Activated T-helper 1 cell treated with anti-CD3 and anti-CD28 coated beads, Interleukin-2, amount 50 U/mL, for 16 hours (primary cell): ENCODE data around the gene OAF.

Source experiments
- DNase-seq, 2 donors: peaks; one replicate each; pipeline ENCODE4 v3.0.0-alpha.2; 2020; ENCODE audit warnings: low read depth in 1 of 2, low spot score in 1 of 2

Gene OAF

DNA sequence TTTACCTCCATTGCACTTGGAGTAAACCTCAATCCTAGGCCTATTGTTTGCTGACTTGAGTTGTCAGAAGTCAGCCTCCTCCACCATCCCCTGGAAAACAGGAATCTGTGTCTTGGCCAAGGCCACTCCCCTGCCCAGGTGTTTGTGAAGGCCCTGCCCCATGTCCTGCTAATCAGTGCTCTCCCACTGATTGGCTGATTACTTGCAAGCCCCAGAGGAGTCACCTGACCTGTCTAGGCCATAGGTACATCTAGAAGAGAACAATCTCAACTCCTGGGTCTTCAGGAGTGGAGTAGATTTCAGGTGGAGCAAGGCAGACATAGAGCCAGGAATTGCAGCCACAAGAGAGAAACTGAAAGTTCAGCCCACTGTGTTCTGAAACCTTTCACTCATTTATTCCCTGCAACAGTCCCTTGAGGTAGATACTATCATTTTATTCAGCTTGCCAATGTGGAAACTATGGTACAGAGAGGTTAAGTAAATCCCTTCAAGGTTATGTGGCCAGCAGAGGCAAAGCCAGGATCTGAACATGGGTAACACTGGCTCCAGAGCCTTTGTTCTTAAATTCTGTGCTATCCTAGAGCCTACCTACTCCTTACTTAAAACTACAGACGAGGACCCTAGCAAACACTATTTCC, 10.4 kb downstream of the OAF start:
- DNase-seq: no peak

- no peak for DNase-seq
Observed at GRCh38 chr11:120222916-120223315, 12.1 kb downstream of the OAF start.

DNA sequence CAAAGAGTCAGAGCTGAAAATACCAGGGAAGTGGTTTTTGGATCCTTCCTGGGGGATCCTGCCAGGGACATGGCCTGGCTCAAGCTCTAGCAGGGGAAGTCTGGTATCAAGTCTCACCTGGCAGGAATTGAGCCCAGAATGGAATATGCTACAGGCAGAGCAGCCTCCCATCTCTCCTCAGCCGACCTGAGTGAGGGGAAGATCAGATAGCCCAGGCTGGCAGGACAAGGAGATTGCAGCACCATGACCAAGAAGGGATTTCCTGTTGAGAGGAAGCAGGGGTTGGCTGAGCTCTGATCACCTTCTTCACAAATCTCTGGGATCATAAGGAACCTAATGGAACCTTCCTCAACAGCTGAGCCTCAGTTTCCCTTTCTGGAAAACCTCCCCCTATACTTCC, 13.0 kb downstream of the OAF start:
- no peak for DNase-seq

DNA sequence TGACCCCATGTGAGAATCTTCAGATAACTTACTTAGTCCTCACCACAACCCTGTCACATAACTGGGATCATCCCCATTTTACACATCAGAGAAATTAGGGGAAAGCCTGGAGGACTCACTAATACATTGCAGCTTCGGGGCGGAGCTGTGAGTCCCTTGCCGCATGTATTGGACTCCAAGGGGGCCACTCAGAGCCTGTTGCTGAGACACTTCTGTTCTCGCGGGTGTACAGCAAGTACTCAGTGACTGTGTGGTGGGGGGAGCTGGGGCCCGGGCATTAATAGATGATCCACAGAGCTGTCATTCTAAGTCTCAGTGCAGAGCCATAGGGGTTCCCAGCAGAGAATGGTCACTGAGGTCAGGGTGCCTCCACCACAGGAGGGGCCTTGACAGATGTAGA, 13.5 kb downstream of the OAF start:
- DNase-seq: no peak

DNA sequence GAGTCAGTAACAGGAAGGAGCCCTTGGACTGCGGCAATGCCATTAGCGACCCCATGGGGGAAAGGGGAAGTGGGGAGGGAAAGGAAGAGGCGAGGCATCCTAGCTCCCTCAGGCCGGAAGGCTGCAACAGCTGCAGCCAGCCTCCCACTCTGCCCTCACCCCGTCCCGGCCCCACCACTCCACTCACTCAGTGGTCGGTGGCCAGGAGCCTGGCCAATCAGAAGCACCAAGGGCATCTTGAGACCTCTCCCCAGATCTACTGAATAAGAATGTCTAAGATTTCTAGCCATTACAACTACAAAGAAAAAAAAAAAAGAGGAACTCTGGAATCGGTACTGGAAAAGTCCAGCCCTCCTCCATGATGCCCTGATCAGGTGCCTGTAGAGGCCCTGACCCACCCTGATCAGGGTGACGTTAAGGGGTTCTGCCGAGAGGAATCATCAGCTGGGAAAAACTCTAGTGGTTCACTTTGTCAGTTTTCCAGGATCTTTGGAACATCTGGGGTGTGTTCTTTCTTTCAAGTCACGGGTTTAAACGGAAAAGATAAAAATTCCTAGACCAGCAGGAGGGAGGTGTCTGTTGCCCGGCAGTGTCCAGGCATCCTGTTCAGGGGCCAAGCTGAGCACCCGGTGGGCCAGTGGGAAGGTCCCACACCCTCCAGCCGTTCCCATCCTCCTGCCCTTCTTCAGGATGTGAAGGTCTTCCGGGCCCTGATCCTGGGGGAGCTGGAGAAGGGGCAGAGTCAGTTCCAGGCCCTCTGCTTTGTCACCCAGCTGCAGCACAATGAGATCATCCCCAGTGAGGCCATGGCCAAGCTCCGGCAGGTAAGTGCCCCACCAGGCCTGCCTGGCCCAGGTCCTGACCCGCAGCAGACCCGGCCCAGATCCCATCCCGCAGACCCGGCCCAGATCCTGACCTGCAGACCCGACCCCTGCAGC, 14.4 kb downstream of the OAF start:
- no peak for DNase-seq

DNA sequence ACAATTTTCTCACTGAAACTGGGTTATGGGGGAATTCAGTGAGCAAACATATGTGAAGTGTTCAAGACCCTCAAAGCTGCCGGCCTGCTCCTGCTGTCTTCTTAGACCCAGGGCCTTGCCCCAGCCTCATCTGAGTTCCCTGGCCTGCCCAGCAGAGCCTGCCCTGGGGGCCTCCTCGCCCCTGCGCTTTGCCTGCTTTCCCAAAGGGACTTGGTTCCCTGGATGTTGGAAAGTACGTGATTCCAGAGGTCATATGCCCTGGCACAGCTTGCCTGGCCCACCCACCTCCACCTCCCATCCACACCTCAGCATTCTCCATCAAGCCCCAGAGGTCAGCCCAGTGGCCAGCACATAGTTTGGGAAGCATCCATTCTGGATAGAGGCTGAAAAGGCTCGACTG, 15.4 kb downstream of the OAF start:
- no peak for DNase-seq

DNA sequence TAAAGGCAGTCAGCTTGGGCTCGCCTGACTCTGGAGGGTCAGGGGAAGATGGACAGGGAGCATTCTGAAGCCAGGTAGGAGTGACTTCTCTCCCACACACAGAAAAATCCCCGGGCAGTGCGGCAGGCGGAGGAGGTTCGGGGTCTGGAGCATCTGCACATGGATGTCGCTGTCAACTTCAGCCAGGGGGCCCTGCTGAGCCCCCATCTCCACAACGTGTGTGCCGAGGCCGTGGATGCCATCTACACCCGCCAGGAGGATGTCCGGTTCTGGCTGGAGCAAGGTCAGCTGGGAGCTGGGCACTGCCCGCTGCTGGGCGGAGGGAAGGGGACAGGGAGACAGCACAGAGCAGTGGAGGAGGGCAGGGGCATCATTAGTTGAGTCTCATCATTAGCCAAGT, 15.9 kb downstream of the OAF start:
- DNase-seq: no peak

DNA sequence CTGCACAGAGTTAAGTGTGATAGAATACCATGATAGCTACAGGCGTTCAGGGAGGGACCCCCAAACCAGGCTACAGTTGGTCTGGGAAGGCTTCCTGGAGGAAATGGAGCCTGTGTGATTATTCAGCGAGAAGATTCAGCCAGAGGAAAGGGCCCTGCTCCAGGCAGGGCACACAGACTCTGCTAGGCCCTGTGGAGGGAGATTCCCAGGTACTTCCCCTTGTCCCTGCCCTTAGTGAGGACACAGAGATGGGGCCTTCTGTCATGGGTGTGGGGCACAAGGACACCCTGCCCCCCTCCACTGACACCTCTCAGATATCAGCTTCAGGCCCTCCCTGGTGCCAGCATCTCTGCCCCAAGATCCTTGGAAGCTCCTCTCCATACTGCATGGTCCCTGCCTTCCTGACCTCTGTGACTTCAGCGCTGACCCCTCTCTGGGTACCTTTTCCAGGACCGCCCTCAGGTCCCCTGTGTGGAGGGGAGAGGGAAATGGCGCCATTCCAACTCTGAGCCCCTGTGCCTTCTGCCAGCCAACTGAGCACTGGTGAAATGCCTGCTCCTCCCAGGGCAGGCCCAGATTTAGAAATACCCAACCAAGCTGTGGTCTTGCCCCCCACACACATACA, 16.5 kb downstream of the OAF start:
- no peak for DNase-seq

DNA sequence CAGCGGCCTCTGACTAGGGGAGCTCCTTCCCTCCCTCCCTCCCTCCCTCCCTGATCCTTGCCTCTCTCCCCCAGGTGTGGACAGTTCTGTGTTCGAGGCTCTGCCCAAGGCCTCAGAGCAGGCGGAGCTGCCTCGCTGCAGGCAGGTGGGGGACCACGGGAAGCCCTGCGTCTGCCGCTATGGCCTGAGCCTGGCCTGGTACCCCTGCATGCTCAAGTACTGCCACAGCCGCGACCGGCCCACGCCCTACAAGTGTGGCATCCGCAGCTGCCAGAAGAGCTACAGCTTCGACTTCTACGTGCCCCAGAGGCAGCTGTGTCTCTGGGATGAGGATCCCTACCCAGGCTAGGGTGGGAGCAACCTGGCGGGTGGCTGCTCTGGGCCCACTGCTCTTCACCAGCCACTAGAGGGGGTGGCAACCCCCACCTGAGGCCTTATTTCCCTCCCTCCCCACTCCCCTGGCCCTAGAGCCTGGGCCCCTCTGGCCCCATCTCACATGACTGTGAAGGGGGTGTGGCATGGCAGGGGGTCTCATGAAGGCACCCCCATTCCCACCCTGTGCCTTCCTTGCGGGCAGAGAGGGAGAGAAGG, 18.1 kb downstream of the OAF start:
- no peak for DNase-seq

DNA sequence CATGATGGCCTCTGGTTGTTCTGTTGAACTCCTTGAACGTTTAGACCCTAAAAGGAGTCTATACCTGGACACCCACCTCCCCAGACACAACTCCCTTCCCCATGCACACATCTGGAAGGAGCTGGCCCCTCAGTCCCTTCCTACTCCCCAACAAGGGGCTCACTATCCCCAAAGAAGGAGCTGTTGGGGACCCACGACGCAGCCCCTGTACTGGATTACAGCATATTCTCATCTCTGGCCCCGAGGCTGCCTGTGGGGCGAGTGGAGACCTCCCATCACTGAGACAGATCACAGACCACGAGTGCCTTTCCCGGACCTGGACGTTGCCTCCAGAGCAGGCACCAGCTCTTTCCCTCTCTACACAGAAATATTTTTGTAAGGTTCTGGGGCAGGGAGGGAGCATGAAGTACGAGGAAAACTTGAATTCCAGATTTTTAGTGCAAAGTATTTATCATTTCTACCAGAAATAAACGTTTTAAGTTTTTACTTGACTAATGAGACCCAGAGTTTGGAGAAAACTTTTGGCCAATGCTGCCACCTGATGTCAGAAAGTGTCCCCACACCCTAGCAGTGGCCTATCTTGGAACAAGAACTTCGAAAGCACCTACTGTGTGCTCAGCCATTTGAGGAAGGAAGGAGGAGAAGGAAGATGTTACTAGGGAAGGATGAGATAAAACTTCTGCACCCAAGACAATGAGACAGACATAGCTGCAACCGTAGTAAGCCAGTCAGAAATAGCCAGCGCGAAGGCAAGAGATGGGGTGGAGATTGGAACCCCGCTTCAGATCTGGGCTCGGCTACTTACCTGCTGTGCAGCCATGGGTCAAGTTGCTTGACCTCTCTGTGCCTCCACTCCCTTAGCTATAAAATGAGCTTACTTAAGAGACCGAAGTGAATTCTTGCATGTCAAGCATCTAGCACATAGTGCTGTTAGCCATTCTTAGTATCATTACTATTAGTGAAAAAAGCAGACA, 18.9 kb downstream of the OAF start:
- no peak for DNase-seq

DNA sequence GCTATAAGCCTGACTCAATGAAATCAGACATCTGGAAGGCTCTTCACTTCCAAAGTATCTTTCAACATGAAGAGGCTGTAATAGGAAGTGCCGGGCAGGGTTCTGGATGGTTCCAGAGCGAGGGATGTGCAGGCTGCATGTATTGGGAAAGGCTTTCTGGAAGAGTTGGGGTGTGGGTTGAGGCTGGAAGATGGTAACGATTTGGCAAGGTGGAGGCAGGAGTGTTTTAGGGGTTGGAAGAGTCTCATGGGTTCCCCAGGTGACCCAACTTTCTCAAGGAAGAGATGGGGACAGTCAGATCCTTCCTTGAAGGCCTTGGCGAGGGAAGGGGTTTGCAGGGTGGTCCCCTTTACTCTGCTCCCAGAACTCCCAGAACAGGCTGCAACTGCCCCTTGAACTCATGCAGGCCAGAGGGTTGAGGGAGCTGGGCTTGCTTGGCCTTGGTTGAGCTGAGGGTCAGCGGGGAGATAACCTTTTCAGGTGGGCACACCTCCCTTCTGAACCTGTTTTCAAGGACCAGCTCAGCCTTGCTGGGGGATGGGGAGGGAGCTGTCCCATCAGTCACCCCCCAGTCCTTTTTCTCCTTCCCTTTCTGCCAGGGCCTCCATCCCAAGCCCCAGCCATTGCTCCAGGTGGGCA, 19.7 kb downstream of the OAF start:
- DNase-seq: no peak

- DNase-seq: no peak
Observed at GRCh38 chr11:120231963-120232362, 21.1 kb downstream of the OAF start.

GRCh38 chr11:120233207-120233803, 22.5 kb downstream of the OAF start:
- DNase-seq: no peak

DNA sequence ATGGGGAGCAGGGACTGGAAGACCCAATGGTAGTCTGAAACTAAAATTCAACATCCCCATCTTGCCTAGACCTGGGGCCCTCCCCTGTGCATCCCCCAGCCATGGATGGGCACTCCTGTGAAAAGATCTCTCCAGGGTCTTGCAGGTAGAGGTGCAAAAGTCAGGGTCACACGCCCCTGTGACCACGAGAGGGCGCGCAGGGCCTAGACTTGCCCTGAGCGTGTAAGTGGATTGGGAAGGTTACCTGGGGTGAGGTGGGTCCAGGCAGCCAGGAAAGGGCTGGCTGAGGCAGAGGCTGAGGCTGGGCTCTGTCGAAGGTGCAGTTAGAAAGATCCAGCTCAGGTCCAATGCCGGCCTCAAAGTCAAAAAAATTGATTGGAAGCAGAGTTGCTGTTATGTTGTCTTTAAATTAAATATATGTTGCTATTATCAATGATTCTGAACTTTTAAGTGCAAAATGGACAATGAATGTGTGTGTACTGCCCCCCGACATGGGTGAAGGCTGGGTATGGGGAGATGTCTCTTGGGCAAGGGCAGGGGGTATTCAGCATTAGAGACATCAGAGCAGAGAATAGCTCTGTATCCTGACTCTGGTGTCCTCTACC, 24.3 kb downstream of the OAF start:
- peak in 1 of 2 donors; percentile 47 for DNase-seq

GRCh38 chr11:120236169-120237107, 25.6 kb downstream of the OAF start:
- DNase-seq: no peak

- no peak for DNase-seq
Observed at GRCh38 chr11:120238968-120239620, 28.3 kb downstream of the OAF start.

DNA sequence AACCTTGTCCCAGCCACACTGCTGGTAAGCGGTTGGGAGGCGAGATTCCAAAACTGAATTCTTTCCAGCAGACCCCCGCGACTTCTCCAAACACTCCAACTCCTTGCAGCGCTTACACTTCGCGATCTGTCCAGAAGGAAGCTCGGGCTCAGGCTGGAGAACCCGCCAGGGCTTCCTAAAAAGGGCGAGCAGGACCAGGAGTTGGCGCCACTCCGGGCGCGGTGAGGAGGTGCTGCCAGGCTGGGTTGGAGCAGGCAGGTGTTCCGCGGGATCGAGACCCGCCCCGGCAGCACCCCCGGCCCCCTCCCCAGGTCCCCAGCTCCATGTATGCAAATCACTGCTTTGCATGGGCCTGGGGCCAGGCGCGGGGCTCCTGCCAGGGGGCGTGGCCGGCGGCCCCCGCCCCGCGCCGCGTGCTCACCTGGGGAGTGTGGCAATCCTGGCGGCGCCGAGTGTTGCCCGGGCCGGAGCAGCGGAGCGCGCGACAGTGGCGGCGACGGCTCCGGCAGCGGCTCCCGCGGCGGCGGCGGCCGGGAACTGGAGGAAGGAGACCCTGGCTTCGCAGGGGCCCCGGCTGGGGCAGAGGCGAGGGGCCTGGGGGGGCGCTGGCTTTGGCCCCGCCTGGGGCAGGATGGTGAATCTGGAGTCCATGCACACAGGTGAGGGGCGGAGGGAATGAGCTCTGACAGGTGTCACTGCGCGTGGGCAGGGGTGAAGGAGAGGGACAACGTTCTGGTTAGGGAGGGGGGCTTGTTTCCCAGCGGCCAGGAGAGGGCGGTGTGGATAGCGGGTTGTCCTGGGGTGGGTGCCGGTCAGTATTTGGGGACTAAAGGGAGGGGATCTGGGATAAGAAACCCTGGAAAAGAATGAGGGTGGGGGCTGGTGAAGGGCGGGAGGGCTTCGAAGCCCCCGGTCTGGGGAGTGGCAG, 29.1 kb downstream of the OAF start, which contains the start of gene POU2F3:
Gene POU2F3 (plus strand): TSS at position 428 of the 928 bp plus-strand sequence. CDS start 204 bp downstream, at position 632.
- DNase-seq: no peak
